ENCODE results near the gene ZZZ3.

DNA sequence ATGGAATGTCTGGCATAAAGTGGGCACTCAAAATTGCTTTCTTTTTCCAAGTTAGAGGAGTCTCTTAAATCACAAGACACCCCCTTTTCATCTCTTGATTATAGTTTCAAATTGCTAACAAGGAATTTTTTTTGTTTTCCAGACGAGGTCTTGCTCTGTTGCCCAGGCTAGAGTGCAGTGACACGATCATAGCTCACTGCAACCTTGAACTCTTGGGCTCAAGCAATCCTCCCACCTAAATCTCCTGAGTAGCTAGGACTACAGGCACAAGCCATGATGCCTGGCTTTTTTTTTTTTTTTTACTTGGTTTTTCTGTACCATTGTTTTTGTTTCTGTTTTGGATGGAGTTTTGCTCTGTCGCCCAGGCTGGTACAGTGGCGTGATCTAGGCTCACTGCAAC is 20.8 kb downstream of the ZZZ3 start:
- TF ChIP-seq TAF1 (conservative IDR thresholded peaks at IDR 0.05) = no peak
- TF ChIP-seq JUND (IDR thresholded peaks at IDR 0.05) = no peak
- TF ChIP-seq, protein P1, sequence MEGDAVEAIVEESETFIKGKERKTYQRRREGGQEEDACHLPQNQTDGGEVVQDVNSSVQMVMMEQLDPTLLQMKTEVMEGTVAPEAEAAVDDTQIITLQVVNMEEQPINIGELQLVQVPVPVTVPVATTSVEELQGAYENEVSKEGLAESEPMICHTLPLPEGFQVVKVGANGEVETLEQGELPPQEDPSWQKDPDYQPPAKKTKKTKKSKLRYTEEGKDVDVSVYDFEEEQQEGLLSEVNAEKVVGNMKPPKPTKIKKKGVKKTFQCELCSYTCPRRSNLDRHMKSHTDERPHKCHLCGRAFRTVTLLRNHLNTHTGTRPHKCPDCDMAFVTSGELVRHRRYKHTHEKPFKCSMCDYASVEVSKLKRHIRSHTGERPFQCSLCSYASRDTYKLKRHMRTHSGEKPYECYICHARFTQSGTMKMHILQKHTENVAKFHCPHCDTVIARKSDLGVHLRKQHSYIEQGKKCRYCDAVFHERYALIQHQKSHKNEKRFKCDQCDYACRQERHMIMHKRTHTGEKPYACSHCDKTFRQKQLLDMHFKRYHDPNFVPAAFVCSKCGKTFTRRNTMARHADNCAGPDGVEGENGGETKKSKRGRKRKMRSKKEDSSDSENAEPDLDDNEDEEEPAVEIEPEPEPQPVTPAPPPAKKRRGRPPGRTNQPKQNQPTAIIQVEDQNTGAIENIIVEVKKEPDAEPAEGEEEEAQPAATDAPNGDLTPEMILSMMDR (IDR thresholded peaks at IDR 0.05; ENCODE audit: low read depth, low read length, missing input control) = no peak
- no peak for TF ChIP-seq YY1 (IDR thresholded peaks at IDR 0.05)
- TF ChIP-seq, protein P2, sequence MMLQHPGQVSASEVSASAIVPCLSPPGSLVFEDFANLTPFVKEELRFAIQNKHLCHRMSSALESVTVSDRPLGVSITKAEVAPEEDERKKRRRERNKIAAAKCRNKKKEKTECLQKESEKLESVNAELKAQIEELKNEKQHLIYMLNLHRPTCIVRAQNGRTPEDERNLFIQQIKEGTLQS (IDR thresholded peaks at IDR 0.05) = no peak
- no peak for TF ChIP-seq SP1 (IDR thresholded peaks at IDR 0.05)

Data from liver (tissue), 3 donors.